HepG2 (cell line): ENCODE results near the gene METAP2. TPM values are rescaled to one million over a fixed set of nuclear protein-coding genes. Genes with fewer than 3 reads are reported as not detected.

Experiments
- CCDC6 ChIP-seq: sonication (generic); formaldehyde crosslinking; IDR thresholded peaks from 2 replicates; pipeline ENCODE4 v1.8.1; 2022; ENCODE audit warnings: mild to moderate bottlenecking, missing genetic modification reagents, moderate library complexity
- GATAD2A ChIP-seq: IDR thresholded peaks from 2 replicates; pipeline ENCODE4 v1.6.1; 2016
- HNF4G ChIP-seq, 2 experiments: sonication (generic) in 1 of 2; formaldehyde crosslinking in 1 of 2; IDR thresholded peaks; 2 replicates each; pipeline versions ENCODE4 v1.4.0 to v1.6.1; 2011 to 2020; ENCODE audit warnings: borderline replicate concordance in 2 of 2, low read depth in 2 of 2, mild to moderate bottlenecking in 2 of 2, low read length in 1 of 2, missing genetic modification reagents in 1 of 2, moderate library complexity in 1 of 2
- HOMEZ ChIP-seq: IDR thresholded peaks from 2 replicates; pipeline ENCODE4 v1.6.1; 2016; ENCODE audit warnings: low read depth
- NONO ChIP-seq, 2 experiments: fragments of 450-650 bp in 1 of 2; sonication (generic) in 1 of 2; formaldehyde crosslinking in 1 of 2; IDR thresholded peaks in 1 of 2; conservative IDR thresholded peaks in 1 of 2; 2 replicates each; pipeline versions ENCODE4 v1.6.1 to v1.8.0; 2017 to 2022; ENCODE audit warnings: mild to moderate bottlenecking in 1 of 2, missing genetic modification reagents in 1 of 2, moderate library complexity in 1 of 2
- PRMT3 ChIP-seq: sonication (generic); formaldehyde crosslinking; IDR thresholded peaks from 2 replicates; pipeline ENCODE4 v1.8.1; 2022; ENCODE audit warnings: low read depth, mild to moderate bottlenecking, moderate library complexity, missing genetic modification reagents, borderline replicate concordance
- RBM22 ChIP-seq: fragments of 200-400 bp; formaldehyde crosslinking; optimal IDR thresholded peaks from 2 replicates; pipeline ENCODE3; 2017; ENCODE audit warnings: mild to moderate bottlenecking, low read length, moderate library complexity
- THAP9 ChIP-seq: sonication (generic); formaldehyde crosslinking; IDR thresholded peaks from 2 replicates; pipeline ENCODE4; 2020; ENCODE audit warnings: missing genetic modification reagents, mild to moderate bottlenecking, borderline replicate concordance
- ZNF101 ChIP-seq: sonication (generic); formaldehyde crosslinking; IDR thresholded peaks from 2 replicates; pipeline ENCODE4 v1.4.0; 2020; ENCODE audit warnings: mild to moderate bottlenecking, low read depth, missing genetic modification reagents, borderline replicate concordance
- ZNF235 ChIP-seq: sonication (generic); formaldehyde crosslinking; IDR thresholded peaks from 2 replicates; pipeline ENCODE4 v1.8.1; 2023; ENCODE audit warnings: mild to moderate bottlenecking, missing genetic modification reagents, borderline replicate concordance
- ZNF251 ChIP-seq: sonication (generic); formaldehyde crosslinking; IDR thresholded peaks from 2 replicates; pipeline ENCODE4 v1.9.0; 2021; ENCODE audit warnings: mild to moderate bottlenecking, missing genetic modification reagents
- ZNF30 ChIP-seq: sonication (generic); formaldehyde crosslinking; IDR thresholded peaks from 2 replicates; pipeline ENCODE4 v1.5.0; 2020; ENCODE audit warnings: mild to moderate bottlenecking, missing genetic modification reagents
- ZNF589 ChIP-seq: sonication (generic); formaldehyde crosslinking; conservative IDR thresholded peaks from 2 replicates; pipeline ENCODE4 v1.8.0; 2022; ENCODE audit warnings: mild to moderate bottlenecking, moderate library complexity, missing genetic modification reagents
- polyA plus RNA-seq, 8 experiments: library from polyadenylated mRNA; depleted of rRNA in 3 of 8; stranded (reverse) in 7 of 8; unstranded in 1 of 8; fragments of >200 nt; fragmentation: Illumina TruSeq in 4 of 8; extraction: Trizol in 4 of 8; gene quantifications; 2 replicates each; pipeline versions ENCODE4 v1.2.1 to v1.2.3, GENCODE V29; 2011 to 2016; ENCODE audit warnings: low read depth in 4 of 8, missing spikeins in 1 of 8, mixed read lengths in 1 of 8; ENCODE audit not compliant: insufficient read depth in 1 of 8
- total RNA-seq, 5 experiments: library from RNA; depleted of rRNA; stranded (reverse); fragments of >200 nt; fragmentation: Illumina TruSeq; extraction: Trizol; gene quantifications; 2 replicates each; pipeline ENCODE4 v1.2.3, GENCODE V29; 2016; ENCODE audit warnings: low read depth in 1 of 5
- TF ChIP-seq, protein P1 (sequence below): IDR thresholded peaks from 2 replicates; pipeline ENCODE4 v1.6.1; 2016; ENCODE audit warnings: low read depth, missing genetic modification reagents, missing compliant biosample characterization
- TF ChIP-seq, protein P2 (sequence below): IDR thresholded peaks from 2 replicates; pipeline ENCODE4 v1.6.1; 2016; ENCODE audit warnings: missing compliant biosample characterization, missing genetic modification reagents, borderline replicate concordance

The METAP2 gene
- total and polyA plus RNA-seq, 2 of the 13 experiments (the other 11 are each of a cell fraction or from before 2014, with no cell fraction given): 67.8 to 131 TPM

DNA sequence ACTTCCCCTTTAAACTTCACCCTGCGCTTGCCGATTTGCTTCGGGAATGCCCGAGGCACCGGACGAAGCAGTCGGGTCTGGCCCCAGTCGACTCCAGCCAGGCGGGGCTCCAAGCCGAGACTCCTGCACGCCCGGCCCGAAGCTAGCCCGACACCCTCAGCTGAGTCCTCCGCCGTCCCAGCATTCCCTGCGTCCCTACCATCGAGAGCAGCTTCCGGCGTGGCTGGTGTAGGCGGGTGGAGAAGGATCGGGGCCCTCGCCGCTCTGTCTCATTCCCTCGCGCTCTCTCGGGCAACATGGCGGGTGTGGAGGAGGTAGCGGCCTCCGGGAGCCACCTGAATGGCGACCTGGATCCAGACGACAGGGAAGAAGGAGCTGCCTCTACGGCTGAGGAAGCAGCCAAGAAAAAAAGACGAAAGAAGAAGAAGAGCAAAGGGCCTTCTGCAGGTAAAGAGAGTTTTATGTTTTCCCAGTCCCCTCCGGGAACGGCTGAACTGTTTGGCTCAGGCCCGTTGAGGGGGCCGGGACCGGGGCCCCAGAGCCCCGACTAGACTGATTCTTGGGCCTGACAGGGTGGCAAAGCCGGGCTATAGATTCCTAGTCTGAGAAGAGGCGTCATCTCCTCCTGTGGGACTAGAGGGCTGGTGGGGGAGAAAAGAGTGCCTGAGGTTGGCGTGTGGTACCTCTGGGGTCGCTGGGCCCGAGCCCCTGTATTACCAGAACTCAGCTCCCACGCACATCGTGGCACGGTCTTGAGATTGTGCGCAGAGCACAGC, at the start of gene METAP2 (continued):
- TF ChIP-seq, protein P1, sequence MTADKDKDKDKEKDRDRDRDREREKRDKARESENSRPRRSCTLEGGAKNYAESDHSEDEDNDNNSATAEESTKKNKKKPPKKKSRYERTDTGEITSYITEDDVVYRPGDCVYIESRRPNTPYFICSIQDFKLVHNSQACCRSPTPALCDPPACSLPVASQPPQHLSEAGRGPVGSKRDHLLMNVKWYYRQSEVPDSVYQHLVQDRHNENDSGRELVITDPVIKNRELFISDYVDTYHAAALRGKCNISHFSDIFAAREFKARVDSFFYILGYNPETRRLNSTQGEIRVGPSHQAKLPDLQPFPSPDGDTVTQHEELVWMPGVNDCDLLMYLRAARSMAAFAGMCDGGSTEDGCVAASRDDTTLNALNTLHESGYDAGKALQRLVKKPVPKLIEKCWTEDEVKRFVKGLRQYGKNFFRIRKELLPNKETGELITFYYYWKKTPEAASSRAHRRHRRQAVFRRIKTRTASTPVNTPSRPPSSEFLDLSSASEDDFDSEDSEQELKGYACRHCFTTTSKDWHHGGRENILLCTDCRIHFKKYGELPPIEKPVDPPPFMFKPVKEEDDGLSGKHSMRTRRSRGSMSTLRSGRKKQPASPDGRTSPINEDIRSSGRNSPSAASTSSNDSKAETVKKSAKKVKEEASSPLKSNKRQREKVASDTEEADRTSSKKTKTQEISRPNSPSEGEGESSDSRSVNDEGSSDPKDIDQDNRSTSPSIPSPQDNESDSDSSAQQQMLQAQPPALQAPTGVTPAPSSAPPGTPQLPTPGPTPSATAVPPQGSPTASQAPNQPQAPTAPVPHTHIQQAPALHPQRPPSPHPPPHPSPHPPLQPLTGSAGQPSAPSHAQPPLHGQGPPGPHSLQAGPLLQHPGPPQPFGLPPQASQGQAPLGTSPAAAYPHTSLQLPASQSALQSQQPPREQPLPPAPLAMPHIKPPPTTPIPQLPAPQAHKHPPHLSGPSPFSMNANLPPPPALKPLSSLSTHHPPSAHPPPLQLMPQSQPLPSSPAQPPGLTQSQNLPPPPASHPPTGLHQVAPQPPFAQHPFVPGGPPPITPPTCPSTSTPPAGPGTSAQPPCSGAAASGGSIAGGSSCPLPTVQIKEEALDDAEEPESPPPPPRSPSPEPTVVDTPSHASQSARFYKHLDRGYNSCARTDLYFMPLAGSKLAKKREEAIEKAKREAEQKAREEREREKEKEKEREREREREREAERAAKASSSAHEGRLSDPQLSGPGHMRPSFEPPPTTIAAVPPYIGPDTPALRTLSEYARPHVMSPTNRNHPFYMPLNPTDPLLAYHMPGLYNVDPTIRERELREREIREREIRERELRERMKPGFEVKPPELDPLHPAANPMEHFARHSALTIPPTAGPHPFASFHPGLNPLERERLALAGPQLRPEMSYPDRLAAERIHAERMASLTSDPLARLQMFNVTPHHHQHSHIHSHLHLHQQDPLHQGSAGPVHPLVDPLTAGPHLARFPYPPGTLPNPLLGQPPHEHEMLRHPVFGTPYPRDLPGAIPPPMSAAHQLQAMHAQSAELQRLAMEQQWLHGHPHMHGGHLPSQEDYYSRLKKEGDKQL (CRISPR knock-in tag): peak; percentile 68; the same call in 1 of the 2 replicates
- TF ChIP-seq ZNF251 (0 out of 2 replicates have a peak, but pooled peaks have one; percentile 9), ZNF589 (CRISPR knock-in tag) (peak; percentile 82; the same call in 1 of the 2 replicates), ZNF101 (CRISPR knock-in tag) (no peak), HOMEZ (CRISPR knock-in tag) (peak; percentile 88), NONO (IDR thresholded peaks at IDR 0.05) (no peak), NONO (CRISPR knock-in tag; conservative IDR thresholded peaks at IDR 0.05) (peak; percentile 98), CCDC6 (CRISPR knock-in tag) (peak; percentile 91), RBM22 (no peak), ZNF235 (CRISPR knock-in tag) (no peak), PRMT3 (CRISPR knock-in tag) (peak; percentile 78; the same call in 1 of the 2 replicates), GATAD2A (CRISPR knock-in tag) (peak; percentile 74), HNF4G (IDR thresholded peaks at IDR 0.05; ENCODE audit: borderline replicate concordance, low read depth, low read length) (no peak), HNF4G (CRISPR knock-in tag; IDR thresholded peaks at IDR 0.05; ENCODE audit: borderline replicate concordance, low read depth) (peak; percentile 47; the same call in 1 of the 2 replicates), ZNF30 (CRISPR knock-in tag) (0 out of 2 replicates have a peak, but pooled peaks have one; percentile 60), THAP9 (CRISPR knock-in tag) (peak; percentile 95)
- TF ChIP-seq, protein P2, sequence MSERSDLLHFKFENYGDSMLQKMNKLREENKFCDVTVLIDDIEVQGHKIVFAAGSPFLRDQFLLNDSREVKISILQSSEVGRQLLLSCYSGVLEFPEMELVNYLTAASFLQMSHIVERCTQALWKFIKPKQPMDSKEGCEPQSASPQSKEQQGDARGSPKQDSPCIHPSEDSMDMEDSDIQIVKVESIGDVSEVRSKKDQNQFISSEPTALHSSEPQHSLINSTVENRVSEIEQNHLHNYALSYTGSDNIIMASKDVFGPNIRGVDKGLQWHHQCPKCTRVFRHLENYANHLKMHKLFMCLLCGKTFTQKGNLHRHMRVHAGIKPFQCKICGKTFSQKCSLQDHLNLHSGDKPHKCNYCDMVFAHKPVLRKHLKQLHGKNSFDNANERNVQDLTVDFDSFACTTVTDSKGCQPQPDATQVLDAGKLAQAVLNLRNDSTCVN (CRISPR knock-in tag): peak; percentile 82; the same call in 1 of the 2 replicates
